Amniotic stem cell (primary cell): ENCODE data around the gene LRP5.

Experiments
- DNase-seq: peaks from one replicate; lab custom pipeline; 2025; lab: John Stamatoyannopoulos, UW

LRP5 gene

DNA sequence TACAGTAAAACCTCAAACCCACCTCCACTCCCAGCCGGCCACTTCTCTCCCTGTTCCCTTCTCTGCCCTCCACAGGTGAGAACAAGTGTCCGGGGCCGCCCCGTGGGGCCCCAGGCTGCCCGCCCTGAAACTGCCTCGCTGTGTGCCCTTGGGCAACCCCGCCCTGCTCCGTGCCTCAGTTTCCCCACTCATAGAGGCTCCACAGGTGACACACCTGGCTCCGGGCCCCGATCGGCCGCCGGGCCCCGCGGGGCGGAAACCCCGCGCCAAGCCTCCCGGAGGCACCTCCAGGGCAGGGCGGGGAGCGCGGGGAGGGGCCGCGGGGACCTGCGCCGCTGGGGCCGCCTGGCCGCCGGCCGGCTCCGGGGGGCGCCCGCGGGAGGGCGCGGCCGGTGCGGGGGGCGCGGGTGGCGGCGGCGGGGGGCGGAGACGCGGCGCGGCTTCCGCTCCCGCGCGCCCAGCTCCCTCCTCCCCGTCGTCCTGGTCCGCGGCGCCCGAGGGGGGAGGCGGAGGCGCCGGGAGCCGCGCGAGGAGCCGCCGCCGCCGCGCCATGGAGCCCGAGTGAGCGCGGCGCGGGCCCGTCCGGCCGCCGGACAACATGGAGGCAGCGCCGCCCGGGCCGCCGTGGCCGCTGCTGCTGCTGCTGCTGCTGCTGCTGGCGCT lies at the start of gene LRP5:
TSS of gene LRP5 (plus strand) at position 475 of the 663 bp plus-strand sequence. CDS start at position 599, 124 bp downstream.
- DNase-seq = no peak

DNA sequence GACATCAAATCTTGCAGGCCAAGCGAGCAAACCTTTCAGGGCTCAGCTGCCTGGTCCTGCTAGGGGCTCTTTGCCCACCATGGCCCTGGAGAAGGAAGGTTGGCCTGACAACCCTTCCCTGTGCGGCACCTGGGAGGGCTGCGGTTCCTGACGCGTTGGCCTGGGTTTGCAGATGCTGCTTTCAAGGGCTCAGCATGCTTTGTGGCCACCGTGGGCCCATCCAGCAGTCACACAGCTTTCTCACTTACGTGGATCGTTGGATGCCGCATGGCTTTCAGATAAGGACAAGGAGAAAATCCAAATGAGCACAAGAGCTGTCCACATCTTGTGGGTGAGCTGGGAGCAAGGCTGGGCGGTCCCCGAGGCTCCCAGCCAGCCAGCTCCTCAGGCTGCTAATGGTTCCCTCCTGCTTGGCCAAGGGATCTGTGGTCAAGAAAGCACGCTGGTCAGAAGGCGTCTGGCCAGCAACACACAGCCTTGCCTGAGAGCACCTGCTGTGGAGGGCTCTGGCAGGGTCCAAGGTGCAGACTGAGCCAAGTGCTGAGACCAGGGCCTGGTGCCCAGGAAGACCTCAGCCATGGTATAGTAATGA lies 48.9 kb upstream of the LRP5 start:
- no peak for DNase-seq

DNA sequence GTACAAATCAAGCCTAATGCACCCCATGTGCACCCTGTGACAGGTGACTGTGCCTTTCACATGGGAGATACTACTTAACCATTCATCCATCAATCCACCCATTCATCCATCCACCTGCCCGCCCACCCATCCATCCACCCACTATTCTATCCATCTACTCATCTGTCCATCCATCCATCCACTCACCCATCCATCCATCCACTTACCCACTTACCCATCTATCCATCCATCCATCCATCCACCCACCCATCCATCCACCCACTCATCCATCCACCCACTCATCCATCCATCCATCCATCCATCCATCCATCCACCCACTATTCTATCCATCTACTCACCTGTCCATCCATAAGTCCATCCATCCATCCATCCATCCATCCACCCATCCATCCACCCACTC lies 48.1 kb upstream of the LRP5 start:
- no peak for DNase-seq

DNA sequence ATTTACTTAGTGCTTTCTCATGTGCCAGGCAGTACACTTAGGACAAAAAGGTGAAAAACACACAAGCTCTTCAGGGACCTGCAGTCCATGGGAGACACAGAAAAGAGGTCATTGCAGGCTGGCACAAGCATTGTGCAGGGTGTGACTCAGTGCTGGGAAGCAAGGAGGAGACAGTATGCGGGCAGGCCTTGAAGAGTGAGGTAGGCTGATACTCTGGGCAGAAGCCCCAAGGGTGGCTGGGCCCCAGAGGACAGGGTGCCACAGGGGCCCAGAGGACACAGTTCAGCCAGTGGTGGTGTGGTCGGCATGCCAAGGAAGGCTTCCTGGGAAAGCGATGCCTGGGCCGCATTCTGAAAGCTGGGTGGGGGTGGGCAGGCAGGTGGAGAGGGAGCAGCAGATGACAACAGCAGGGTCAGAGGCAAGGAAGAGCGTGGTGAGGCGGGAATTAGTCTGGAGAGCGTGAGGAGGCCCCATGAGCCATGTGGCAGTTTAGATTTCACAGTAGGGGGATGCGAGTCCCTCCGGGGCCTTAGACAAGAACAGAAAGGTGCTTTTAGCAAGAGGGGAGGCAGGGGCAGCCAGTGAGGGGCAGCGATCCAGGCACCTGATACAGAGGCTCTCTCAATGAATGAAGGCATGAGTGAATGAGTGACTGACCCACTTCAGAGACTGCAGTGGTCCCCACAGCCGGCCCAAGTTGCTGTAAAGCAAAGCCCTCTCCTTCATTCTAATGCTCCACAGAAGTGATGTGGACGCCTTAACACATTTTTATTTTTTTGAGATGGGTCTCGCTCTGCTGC lies 47.5 kb upstream of the LRP5 start:
- DNase-seq = no peak

DNA sequence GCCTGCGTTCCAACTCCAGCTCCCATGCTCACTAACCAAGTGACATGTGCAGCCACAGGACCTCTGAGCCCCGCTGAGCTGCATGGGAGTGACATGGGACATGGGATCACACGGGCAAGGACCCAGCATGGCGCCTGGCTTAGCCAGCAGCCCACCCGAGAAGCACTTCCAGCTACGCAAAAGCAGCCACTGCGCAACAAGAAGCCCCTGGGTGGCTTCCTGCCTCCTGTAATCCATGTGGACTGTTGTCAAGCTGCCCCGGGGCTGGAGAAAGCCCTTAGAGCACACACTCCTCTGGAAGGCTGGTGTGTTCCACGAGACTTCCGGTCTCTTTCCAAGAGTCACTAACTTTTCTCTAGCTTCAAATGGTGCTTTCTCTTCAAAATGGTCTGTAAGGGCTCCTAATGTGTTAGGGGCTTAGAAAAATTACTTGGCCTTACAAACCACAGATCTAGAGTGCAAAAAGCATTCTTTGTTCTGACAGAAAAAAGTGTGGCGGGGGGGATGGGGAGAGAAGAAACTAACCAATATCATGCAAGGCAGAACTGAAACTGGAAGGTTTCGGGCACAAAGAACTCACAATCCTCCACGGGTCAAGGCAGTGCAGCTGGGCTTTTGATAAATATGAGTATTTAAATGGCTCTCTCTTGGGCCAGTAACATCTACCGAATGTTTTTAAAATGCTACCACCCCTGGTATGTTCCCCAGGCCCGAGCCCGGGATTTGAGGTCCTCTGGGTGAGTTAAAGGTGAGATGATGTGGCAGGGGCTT lies 46.1 kb upstream of the LRP5 start:
- no peak for DNase-seq

DNA sequence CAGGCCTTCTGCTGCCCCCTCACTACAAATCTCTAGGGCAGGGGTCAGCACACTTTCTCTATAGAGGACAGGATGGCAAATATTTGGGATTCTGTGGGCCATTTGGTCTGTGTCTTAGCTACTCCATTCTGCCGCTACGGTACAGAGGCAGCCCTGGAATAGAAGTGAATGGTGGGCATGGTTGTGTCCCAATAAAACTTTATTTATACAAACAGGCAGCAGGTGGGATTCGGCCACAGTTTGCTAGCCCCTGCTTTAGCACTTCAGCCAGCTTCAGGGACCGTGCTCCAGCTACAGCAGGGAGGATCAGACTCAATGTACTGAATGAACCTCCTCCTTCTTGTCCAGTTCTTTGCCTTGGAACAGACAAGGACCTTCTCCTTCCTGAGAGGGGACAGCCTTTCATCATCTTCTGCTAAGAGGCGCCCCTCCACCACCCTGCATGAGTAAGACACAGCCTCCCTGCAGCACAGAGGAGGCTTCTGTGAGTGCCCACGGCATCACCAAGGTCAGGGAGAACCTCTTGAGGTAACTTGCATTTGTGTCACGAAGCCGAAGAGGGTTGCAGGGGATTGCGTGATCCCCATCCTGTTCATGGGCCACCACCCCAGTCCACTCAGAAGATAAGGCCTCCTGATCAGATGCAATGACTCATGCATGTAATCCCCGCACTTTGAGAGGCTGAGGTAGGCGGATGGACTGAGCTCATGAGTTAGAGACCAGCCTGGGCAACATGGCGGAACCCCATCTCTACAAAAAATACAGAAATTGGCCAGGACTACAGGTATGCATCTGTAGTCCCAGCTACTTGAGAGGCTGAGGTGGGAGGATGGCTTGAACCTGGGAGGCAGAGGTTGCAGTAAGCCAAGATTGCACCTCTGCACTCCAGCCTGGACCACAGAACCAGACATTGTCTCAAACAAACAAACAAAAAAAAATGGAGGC lies 45.2 kb upstream of the LRP5 start:
- no peak for DNase-seq

DNA sequence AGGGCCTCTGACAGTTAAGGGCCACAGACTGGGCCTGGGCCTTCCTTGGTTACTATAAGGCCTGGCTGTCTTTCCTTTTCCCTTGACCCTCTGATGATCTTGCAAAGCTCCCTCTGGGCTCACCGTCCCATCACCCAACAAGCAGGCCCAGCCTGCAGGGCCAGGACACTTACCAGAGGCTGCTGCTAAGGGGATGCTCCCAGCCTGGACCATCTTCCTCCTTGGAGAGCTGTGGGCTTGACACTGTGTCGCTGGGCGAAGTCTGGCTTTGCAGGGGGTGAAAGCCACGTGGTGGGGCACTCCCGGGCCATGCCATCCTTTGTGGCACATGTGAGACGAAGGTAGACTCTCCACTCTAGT lies 44.5 kb upstream of the LRP5 start:
- no peak for DNase-seq

DNA sequence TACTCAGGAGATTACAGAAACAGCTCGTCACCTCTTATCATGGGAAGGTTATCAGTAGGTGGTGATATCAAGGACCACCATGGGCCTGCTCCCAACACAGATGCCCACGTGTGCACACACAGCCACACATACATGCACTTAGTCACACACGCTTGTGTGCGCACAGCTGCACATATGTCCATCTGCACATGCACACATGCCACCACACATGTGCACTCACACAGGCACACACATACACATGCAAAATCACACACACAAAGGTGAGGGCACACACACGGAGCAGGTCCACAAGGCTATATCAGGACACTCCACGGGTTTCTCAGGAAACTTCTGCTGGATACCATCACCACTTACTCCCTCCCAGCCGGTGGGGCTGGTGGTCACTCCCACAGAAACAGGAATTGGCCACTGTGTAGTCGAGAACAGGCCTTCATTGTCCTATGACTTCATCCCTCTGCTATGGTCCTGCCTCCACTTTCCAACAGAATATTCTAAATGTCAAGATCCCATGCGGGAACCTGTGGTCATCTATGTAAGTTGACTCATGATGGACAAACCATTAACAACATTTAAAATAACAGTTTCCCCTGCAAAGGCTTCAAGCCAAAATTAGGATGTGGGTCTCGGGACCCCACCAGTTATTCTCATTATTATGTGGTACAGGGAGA lies 42.8 kb upstream of the LRP5 start:
- DNase-seq = peak; percentile 76

DNA sequence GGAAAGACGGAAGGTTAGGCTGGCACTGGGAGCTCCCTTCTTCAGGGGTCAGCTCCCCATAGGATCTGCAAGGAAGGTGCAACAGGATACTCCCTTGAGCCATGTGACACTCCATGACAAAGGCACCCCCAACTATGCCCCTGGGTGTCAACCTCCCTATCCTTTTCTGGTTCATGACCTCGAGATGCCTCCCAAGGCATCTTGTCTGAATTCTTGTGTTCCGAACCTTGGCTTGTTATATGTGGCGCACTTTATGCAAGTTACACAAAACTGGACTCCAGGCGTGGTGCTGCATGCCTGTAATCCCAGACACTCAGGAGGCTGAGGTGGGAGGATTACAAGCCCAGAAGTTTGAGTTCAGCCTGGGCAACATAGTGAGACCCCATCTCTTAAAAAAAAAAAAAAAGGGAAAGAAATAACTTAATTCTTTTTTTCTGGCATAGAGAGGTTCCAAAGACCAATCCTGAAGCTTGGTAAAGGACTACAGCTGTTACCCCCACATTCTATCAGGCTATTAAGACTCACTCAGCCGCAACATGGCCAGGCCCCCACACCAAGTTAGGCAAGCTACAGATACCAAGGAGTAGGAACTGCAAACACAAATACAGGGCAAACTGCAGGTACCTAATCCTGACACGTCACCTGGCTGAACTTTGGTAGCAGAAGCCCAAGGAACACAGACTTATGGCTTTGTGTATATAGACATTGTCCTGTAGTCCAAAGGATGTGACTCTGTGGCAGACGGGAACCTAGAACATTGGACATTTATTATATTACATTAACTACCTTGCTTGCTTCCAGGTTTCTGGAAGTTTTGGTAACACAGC lies 42.0 kb upstream of the LRP5 start:
- no peak for DNase-seq

DNA sequence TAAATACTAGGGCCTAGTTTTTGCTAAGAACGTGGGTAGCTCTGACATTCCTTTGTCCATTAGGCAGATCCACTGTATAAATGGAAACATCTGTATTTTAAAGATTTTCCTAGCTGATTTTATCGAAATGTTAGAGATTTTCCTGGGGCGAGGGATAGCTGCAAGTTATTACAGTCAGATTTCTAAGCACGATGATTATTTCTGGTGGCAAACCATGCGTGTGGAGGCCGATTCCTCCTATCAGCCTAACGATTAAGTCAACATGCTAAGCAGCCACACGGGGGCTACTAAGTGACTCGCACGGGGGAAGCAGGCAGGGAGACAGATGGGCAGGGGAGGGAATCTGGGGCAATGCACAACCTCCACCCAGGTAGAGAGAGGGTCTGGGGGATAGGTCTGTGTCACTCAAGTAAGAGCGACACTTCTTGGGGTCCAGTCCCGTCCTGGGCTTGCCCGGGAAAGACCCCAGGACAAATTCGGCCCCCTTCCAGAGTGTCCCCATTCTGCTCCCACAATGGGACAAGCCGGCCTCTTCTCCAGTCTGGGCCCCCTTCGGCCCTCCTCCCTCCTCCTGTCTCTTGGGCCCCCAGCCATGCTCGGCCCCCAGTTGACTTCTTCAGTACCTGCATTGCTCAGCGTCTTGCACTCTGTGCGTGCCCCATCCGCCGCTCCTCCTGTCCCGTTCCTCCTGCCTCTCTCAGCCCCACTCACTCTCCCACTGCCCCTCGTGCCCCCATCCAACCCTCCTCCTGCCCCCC lies 41.2 kb upstream of the LRP5 start:
- peak; percentile 74 for DNase-seq

DNA sequence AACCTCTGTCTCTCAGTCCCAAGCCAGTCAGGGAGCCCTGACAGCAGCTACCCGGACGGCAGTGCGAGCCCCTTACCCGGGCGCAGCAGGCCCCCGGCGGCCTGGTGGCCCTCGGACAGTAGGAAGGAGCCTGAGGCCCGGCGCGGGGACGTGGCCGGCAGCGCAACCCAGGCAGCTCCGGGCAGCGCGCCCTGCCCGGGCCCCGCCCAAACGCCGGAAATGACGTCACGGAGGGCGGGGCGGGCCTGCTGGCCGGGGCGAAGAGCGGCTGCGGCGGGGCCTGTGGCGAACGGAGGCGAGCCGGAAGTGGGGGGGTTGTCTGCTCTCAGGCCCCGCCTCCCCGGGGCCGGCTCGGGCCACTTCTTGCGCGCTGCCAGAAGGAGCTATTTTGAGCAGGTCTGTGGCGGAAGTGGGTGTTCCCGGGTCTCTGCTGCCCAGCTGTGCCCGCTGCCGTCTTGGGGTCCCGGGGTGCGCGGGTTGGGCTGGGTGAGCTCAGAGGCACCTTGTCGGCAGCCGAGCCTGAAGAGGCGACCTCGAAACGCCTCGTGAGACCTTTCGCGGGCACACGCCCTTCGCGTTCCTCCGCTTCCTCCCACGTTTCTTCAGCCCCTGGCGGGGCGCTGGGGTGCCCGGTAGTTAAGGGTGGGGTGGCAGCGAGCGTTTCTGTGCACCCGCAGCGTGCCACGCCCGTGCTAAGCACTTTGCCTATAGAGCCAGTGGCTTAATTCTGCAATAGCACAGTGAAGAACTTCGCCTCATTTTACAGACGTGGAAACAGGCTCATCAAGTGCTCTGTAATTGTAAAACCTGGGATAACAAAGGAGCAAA lies 40.4 kb upstream of the LRP5 start, which contains the start of gene C11orf24:
TSS of gene C11orf24 (minus strand) at position 193 of the 828 bp plus-strand sequence. CDS start 8,206 bp downstream, outside the sequence.
- peak; percentile 85 for DNase-seq

DNA sequence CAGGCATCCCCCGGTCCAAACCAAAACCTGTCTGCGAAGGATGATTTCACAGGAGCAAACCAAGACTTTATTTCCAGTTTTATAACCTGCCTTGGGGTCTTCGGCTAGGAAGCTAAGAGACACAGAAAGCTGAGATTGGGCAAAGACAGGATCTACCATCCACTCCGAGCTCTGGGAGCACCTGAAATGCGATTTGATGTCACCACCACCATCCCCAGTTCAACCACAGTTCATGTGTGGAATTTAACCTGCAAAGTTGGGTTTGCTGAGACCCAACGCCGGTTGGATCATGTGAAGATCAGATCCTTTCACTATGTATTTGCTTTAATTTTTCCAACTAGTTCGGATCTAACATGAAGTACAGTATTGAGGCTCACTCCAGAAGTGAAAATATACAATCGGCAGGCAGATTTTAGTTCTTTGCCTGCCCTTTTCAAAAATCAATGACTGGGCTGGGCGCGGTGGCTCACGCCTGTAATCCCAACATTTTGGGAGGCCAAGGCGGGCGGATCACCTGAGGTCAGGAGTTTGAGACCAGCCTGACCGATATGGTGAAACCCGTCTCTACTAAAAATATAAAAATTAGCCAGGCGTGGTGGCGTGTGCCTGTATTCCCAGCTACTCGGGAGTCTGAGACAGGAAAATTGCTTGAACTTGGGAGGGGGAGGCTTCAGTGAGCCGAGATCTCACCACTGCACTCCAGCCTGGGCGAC lies 39.2 kb upstream of the LRP5 start:
- DNase-seq = no peak

DNA sequence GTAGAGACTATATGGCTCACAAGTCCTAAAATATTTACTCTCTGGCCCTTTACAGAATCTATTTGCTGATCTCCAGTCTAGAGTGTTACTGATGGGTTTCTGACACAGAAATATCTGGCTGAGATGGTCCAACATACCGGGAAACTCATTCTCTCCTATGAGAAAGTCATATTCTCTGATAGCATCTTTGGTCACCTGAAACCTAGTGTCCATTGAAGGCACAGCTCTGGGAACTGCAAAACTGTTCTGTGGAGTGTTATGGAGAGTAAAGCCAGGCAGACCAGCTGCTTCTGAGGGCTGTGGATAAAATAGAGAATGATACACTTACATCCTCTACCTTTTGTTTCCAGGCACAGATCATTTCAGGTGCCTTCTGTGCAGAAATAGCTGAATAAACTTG lies 38.1 kb upstream of the LRP5 start:
- no peak for DNase-seq

DNA sequence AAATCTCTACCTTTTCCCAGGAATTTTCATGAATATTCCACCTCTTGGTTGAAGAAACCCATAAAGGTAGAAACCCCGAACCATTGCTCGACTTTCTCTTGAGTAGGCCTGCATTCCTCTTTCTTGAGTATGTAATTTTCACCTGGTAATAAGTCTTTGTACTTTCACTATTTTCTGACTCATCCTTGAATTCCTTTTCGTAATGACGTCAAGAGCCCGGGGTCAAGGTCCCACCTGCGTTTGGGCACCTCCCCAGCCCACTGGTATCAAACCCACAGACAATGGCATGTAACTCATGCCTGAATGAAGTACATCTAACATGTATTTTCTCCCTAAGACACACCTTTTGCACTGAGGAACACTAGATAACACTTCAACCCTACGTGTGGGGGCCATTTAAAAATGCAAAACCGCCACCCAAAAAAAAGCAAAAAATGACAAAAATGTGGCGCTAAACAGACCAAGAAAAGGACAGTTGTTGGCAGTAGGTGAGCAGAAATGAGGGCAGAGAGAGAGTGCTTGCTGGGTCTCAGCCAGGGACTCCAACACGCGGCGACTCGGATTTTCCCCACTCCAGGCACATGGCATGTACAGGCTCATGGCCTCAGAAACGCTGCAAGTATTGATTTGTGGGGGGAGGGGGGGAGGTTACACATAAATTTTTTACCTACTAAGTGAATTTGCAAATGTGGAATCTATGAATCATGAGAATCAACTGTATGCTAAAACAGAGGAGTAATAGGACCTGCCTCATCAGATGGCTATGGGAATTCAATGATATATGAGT lies 36.5 kb upstream of the LRP5 start:
- no peak for DNase-seq

DNA sequence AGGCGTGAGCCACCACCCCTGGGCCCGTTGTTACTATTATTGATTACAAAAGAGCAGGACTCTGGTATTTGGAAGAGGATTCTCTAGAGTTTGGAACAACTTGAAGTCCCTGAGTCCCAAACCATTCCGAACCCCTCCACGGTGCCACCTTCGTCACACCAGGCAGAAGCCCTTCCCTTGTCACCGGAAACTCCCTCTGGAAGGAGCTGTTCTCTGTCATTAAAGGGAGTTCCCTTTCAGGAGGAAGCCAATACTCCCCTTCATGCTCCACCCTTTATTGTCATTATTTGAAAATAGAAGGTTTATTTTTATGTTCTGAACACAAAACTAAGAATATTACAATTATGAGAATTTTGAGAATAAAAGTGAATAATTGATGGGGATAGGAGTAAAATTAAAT lies 35.5 kb upstream of the LRP5 start:
- DNase-seq = no peak

DNA sequence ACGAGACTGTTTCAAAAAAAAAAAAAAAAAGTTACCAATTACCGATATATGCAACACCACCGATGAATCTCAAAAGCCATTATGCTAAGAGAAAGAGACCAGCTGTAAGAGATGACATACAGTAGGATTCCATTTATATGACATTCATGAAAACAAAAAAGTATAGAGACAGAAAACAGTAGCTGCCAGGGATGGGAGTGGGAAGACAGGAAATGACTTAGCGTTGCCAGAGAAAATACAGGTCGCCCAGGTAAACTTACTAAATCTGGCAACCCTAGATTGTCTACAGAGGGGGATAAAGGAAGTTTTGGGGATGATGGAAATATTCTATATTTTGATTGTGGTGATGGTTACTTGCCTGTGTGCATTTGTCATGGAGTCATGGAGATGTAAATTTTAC lies 32.7 kb upstream of the LRP5 start:
- DNase-seq = no peak
